Adrenal gland (tissue), 5 donors: ENCODE results near the gene EPHB6.

Experiments used
- CTCF ChIP-seq, 6 experiments: fragments of 450-650 bp in 4 of 6; fragments of 200-600 bp in 2 of 6; sonication (generic) in 1 of 6; IDR thresholded peaks; 1 replicate in 5 of 6; 2 replicates in 1 of 6; pipeline versions ENCODE4 v1.5.1 to v1.8.0; 2016 to 2021; ENCODE audit warnings: antibody characterized with exemption in 6 of 6, mild to moderate bottlenecking in 2 of 6, moderate library complexity in 1 of 6
- POLR2A ChIP-seq, 2 donors: fragments of 450-650 bp; IDR thresholded peaks; one replicate each; pipeline ENCODE4 v1.6.1; 2017; ENCODE audit warnings: antibody characterized with exemption in 2 of 2, mild to moderate bottlenecking in 2 of 2, moderate library complexity in 1 of 2
- donor health status: DM: no; HTN: no; CAD: no.

- TF ChIP-seq POLR2A (IDR thresholded peaks at IDR 0.05) (no peak), CTCF (IDR thresholded peaks at IDR 0.05) (no peak)
Measured at GRCh38 chr7:142851919-142852318, 3.0 kb upstream of the EPHB6 start.
